ENCODE data around the gene ENO2.
A peak's percentile ranks its signal among the peaks of the same experiment; 100 is the strongest.

The ENO2 gene

GRCh38 chr12:6915789-6916285, 1.5 kb downstream of the ENO2 start:
- no peaks in the 10 kb centered on the region for H3K9me2 ChIP-seq (replicated peaks; ENCODE audit: low read depth, low read length)

GRCh38 chr12:6916426-6917200, 2.2 kb downstream of the ENO2 start:
- TF ChIP-seq EZH2phosphoT487 (IDR thresholded peaks at IDR 0.05; ENCODE audit: borderline replicate concordance): no peak
- TF ChIP-seq, protein P1, sequence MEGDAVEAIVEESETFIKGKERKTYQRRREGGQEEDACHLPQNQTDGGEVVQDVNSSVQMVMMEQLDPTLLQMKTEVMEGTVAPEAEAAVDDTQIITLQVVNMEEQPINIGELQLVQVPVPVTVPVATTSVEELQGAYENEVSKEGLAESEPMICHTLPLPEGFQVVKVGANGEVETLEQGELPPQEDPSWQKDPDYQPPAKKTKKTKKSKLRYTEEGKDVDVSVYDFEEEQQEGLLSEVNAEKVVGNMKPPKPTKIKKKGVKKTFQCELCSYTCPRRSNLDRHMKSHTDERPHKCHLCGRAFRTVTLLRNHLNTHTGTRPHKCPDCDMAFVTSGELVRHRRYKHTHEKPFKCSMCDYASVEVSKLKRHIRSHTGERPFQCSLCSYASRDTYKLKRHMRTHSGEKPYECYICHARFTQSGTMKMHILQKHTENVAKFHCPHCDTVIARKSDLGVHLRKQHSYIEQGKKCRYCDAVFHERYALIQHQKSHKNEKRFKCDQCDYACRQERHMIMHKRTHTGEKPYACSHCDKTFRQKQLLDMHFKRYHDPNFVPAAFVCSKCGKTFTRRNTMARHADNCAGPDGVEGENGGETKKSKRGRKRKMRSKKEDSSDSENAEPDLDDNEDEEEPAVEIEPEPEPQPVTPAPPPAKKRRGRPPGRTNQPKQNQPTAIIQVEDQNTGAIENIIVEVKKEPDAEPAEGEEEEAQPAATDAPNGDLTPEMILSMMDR (conservative IDR thresholded peaks at IDR 0.05; ENCODE audit: low read length): no peak
- Histone ChIP-seq H3K4me1 (ENCODE audit: insufficient read depth, low read length, poor library complexity, severe bottlenecking) (peaks cover 37% of the 10 kb centered on the region), H3K4me3 (ENCODE audit: low read length, poor library complexity, severe bottlenecking) (peak overlapping the region; percentile 86), H3K9me3 (ENCODE audit: insufficient read depth, low read depth, low read length) (no peaks in the 10 kb centered on the region), H4K20me1 (ENCODE audit: insufficient read depth, low read length, poor library complexity, severe bottlenecking) (peaks cover 24% of the 10 kb centered on the region), H3K9me2 (replicated peaks; ENCODE audit: low read depth, low read length) (no peaks in the 10 kb centered on the region), H3K4me2 (ENCODE audit: low read depth, low read length, poor library complexity, severe bottlenecking) (peak overlapping the region; percentile 96), H3K27me3 (ENCODE audit: insufficient read depth, low read length, poor library complexity, severe bottlenecking) (no peaks in the 10 kb centered on the region), H3F3A (ENCODE audit: low read depth) (no peaks in the 10 kb centered on the region), H2AFZ (ENCODE audit: low read length) (no peak overlapping the region), H3K79me2 (ENCODE audit: insufficient read depth, low read length) (peaks cover 43% of the 10 kb centered on the region), H3K9ac (ENCODE audit: low read depth, low read length, poor library complexity, severe bottlenecking) (peak overlapping the region; percentile 80), H3K36me3 (ENCODE audit: insufficient read depth, low read length) (peaks cover 24% of the 10 kb centered on the region; the same call in 1 of the 2 replicates)

More at GRCh38 chr12:6915789-6916285, 1.5 kb downstream of the ENO2 start:
- peaks cover 37% of the 10 kb centered on the region for H3K4me1 ChIP-seq (ENCODE audit: insufficient read depth, low read length, poor library complexity, severe bottlenecking)
- H3K36me3 ChIP-seq (ENCODE audit: insufficient read depth, low read length): peaks cover 20% of the 10 kb centered on the region; the same call in 1 of the 2 replicates
- peaks cover 24% of the 10 kb centered on the region for H4K20me1 ChIP-seq (ENCODE audit: insufficient read depth, low read length, poor library complexity, severe bottlenecking)
- H3K27me3 ChIP-seq (ENCODE audit: insufficient read depth, low read length, poor library complexity, severe bottlenecking): no peaks in the 10 kb centered on the region
- TF ChIP-seq, protein P1 (conservative IDR thresholded peaks at IDR 0.05; ENCODE audit: low read length): no peak
- no peak for TF ChIP-seq EZH2phosphoT487 (IDR thresholded peaks at IDR 0.05; ENCODE audit: borderline replicate concordance)
- H3K9me3 ChIP-seq (ENCODE audit: insufficient read depth, low read depth, low read length): no peaks in the 10 kb centered on the region
- 0 out of 2 replicates have a peak, but pooled peaks cover 4% of the 10 kb centered on the region for H3F3A ChIP-seq (ENCODE audit: low read depth)
- peak overlapping the region; percentile 86 for H3K4me3 ChIP-seq (ENCODE audit: low read length, poor library complexity, severe bottlenecking)
- peaks cover 43% of the 10 kb centered on the region for H3K79me2 ChIP-seq (ENCODE audit: insufficient read depth, low read length)
- H3K9ac ChIP-seq (ENCODE audit: low read depth, low read length, poor library complexity, severe bottlenecking): peak overlapping the region; percentile 80
- peak overlapping the region; percentile 96 for H3K4me2 ChIP-seq (ENCODE audit: low read depth, low read length, poor library complexity, severe bottlenecking)
- H2AFZ ChIP-seq (ENCODE audit: low read length): no peak overlapping the region

DNA sequence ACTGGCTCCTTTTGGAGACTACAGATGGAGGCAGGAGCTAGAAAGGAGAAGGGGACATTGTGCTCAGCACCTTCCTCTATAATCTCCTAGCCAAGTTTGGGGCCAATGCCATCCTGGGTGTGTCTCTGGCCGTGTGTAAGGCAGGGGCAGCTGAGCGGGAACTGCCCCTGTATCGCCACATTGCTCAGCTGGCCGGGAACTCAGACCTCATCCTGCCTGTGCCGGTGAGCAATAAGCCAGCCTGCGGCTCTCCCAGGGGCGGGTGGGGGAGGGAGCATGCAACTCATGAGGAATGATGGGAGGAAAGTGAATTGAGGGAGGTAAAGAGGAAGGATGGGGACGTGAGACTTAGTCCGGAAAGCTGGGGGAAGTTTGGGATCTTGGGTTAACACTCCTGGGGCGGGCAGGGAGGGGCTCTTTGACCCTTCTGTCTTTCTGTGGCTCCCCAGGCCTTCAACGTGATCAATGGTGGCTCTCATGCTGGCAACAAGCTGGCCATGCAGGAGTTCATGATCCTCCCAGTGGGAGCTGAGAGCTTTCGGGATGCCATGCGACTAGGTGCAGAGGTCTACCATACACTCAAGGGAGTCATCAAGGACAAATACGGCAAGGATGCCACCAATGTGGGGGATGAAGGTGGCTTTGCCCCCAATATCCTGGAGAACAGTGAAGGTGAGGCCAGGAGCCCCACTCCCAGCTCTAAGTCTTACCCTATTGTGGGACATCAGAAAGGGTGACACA, 3.3 kb downstream of the ENO2 start:
- H4K20me1 ChIP-seq (ENCODE audit: insufficient read depth, low read length, poor library complexity, severe bottlenecking): peaks cover 24% of the 10 kb centered on the region
- no peak overlapping the region for H3K4me3 ChIP-seq (ENCODE audit: low read length, poor library complexity, severe bottlenecking)
- H3K9ac ChIP-seq (ENCODE audit: low read depth, low read length, poor library complexity, severe bottlenecking): peak overlapping the region; percentile 80
- TF ChIP-seq EZH2phosphoT487 (IDR thresholded peaks at IDR 0.05; ENCODE audit: borderline replicate concordance): no peak
- TF ChIP-seq, protein P1 (conservative IDR thresholded peaks at IDR 0.05; ENCODE audit: low read length): no peak
- H3K4me2 ChIP-seq (ENCODE audit: low read depth, low read length, poor library complexity, severe bottlenecking): peak overlapping the region; percentile 96
- no peaks in the 10 kb centered on the region for H3K27me3 ChIP-seq (ENCODE audit: insufficient read depth, low read length, poor library complexity, severe bottlenecking)
- peaks cover 37% of the 10 kb centered on the region for H3K4me1 ChIP-seq (ENCODE audit: insufficient read depth, low read length, poor library complexity, severe bottlenecking)
- no peak overlapping the region for H2AFZ ChIP-seq (ENCODE audit: low read length)
- H3F3A ChIP-seq (ENCODE audit: low read depth): no peaks in the 10 kb centered on the region
- H3K9me3 ChIP-seq (ENCODE audit: insufficient read depth, low read depth, low read length): no peaks in the 10 kb centered on the region
- no peaks in the 10 kb centered on the region for H3K9me2 ChIP-seq (replicated peaks; ENCODE audit: low read depth, low read length)
- peaks cover 43% of the 10 kb centered on the region for H3K79me2 ChIP-seq (ENCODE audit: insufficient read depth, low read length)
- peaks cover 31% of the 10 kb centered on the region; the same call in 1 of the 2 replicates for H3K36me3 ChIP-seq (ENCODE audit: insufficient read depth, low read length)
